HG02588 (cell line): ENCODE results near the gene POU2AF3.
"Not testable (repeated sequence)": the region's sequence is repeated elsewhere in the genome, so short reads cannot be mapped to it uniquely, and the experiment has no call there.

Experiments used
- ATAC-seq: cut with Tn5 transposase; IDR thresholded peaks from one replicate; pipeline ENCODE4 v1.9.1; 2021; ENCODE audit warnings: mild to moderate bottlenecking, moderate library complexity; ENCODE audit not compliant: unreplicated experiment

The POU2AF3 gene, protein sequence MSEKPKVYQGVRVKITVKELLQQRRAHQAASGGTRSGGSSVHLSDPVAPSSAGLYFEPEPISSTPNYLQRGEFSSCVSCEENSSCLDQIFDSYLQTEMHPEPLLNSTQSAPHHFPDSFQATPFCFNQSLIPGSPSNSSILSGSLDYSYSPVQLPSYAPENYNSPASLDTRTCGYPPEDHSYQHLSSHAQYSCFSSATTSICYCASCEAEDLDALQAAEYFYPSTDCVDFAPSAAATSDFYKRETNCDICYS

DNA sequence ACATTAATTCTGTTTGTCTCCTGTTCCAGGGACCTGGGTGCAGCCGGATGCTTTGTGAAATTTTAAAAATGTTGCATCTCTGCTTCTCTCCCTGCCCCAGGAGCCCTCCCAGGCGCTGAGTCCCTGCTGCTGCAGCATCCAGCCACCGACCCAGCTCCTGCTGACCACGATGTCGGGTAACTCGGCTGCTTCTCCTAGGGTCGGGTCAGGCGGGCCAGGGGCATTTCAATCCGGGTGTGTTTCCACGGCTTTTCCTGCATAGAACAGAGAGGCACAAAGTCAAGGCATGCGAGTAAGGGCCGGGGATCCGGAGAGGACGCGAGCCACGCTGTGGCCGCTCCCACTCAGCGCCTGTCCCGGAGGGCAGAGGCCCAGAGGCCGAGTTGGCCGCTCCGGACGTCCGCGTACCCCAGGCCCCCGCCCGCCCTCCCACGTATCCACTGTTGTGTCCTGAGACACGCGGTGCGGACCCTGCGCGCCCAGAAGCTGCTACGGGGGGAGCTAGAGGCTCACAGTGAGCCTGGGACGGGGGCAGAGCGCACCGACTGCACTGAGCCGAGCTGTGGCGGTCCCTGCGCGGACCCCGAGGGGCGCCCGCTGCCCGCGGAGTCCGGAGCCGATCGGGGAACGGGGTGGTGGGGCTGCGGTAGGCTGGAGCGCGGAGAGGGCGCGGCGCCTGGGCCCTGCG, at the start of gene POU2AF3:
POU2AF3 (plus strand) TSS at position 134 of the 688 bp plus-strand sequence; CDS start at position 170, 36 bp downstream.
- peak; percentile 31 for ATAC-seq

DNA sequence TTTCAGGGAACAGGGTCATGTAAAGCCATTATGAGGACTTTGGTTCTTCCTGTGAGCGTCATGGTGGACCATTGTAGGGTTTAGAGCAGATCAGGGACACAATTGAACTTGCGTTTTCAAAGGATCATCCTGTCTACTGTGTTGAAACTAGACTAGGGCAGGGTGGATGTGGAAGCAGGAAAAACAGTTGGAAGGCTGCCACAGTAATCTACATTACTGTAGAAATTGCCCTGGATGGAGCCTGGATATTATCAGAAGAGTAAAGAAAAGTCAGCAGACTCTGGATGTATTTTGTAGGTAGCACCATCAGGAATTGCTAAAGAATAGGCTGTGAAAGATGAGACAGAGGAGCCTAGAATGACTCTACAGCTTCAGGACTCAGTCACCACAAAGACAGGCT, 47.4 kb upstream of the POU2AF3 start:
- ATAC-seq, result no peak

DNA sequence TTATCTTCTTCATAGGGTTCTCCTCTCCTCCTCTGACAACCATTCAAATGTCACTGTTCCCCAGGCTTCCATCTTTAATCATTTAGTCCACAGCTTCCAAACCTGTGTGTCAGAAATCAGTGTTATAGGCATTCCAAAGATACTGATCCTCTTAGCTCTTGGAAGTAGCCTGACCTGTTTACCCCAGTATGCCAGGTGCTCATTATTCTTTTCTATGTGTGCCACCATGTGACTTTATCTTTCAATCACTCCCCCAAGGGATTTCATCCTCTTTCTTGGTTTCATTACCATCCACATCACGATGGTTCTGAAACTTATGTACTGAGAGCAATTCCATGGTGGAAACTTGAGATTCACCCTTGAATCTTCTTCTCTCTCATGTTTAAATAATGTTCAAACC, 45.2 kb upstream of the POU2AF3 start:
- ATAC-seq, result no peak

DNA sequence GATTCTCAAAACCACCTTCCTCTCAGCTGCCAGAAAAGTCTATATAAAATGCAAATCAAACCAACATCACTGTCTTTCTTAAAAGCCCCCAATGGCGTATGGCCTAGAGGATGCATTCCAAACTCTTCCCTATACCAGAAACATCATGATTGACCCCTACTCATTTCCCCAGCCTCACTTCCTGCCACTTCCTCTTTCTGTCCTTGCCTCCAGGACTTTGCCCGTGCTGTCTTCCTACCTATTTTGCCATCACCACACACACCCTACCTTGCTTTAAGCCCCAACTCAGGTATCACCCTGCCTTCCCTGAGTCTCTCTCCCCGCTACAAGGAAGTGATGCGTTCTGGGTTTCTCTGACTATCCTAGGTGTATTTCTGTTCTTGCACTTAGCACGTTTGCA, 44.7 kb upstream of the POU2AF3 start:
- no peak for ATAC-seq

DNA sequence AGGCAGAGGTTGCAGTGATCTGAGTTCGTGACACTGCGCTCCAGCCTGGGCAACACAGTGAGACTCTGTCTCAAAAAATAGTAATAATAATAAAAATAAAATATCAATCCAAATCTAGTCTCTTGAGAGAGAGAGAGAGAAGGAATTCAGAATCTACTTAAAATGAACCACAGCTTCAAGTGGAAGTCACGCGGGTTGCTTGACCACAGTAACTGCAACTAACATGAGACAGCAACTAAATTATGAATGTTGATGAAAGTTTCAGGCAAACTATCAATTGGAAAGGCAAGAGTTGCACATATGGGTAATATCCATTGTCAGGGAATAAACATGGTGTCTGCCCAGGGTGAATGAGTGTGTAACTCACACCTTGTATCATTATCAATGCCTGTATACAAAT, 40.3 kb upstream of the POU2AF3 start:
- no peak for ATAC-seq

DNA sequence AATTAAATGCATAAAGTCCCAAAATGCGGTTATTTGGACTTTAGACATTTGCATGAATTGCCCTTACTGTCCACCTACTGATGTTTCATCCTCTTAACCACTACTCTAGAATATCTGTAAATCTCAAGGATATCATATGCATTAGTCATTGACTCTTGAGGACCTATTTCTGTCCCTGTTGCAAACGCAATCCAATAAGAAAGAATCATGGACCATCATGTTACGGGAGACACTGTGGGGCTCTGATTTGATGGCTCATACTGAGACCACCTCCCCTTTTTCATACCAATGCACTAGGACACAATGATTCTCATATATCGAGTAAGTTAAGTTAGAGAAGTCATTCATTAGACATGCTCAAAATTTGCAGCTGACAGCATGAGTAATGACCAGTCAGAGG, 38.5 kb upstream of the POU2AF3 start:
- ATAC-seq, result no peak

DNA sequence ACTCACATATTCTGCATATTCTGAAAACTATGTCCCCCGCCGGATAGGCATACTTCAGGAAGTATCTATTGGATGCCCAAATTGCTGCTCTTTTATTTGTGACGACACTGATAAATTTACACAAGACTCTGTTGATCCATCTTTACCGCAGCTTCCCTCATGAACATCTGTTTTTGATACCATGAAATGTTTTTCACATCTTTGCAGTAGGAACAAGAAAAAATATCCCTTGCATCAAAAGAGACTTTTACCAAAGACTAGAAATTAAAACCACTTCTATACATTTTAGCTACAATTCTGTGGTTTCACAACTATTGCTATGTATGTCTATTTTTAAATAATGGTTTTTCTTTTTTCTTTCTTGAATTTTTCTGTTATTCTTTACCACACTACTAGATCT, 37.5 kb upstream of the POU2AF3 start:
- no peak for ATAC-seq

DNA sequence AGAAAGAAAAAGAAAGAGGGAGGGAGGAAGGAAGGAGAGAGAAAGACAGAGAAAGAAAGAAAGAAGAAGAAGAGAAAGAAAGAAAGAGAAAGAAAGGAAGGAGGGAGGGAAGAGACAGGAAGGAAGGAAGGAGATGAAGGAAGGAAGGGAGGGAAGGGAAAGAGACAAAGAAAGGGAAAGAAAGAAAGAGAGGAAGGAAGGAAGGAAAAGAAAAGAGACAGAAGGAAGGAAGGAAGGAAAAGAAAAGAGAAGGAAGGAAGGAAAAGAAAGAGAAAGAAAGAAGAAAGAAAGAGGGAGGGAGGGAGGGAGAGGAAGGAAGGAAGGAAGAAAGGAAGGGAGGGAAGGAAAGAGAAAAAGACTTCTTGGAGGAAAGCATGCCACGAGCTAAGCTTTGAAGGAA, 33.7 kb upstream of the POU2AF3 start:
- ATAC-seq, result no peak

DNA sequence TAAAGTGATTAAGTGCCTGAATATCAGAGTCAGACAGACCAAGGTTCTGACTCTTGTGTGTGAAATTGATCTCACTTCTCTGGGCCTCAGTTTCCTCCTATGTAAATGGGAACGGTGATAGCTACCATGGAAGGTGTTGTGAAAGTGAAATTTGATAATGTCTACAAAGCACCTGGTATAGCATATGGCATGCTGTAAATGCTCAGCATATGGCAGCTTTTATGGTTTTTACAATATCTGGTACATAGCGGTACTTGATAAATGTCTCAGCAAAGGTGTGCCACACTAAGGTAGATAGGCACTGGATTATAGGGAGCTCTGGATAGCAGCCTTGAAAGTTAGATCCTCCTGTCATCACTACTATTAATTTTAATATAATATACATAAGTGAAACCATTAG, 32.9 kb upstream of the POU2AF3 start:
- ATAC-seq, result no peak

DNA sequence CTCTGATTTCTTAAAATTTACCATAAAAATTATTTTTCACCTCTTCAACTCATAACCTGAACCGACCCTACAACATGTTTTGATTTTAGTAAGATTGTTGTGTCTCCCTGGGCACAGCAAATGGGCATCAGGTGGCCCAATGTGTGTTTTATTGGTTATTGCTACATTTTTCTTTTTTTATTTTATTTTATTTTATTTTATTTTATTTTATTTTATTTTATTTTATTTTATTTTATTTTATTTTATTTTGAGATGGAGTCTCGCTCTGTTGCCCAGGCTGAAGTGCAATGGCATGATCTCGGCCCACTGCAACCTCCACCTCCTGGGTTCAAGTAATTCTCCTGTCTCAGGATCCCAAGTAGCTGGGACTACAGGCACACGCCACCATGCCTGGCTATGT, 30.0 kb upstream of the POU2AF3 start:
- ATAC-seq, result not testable (repeated sequence)

DNA sequence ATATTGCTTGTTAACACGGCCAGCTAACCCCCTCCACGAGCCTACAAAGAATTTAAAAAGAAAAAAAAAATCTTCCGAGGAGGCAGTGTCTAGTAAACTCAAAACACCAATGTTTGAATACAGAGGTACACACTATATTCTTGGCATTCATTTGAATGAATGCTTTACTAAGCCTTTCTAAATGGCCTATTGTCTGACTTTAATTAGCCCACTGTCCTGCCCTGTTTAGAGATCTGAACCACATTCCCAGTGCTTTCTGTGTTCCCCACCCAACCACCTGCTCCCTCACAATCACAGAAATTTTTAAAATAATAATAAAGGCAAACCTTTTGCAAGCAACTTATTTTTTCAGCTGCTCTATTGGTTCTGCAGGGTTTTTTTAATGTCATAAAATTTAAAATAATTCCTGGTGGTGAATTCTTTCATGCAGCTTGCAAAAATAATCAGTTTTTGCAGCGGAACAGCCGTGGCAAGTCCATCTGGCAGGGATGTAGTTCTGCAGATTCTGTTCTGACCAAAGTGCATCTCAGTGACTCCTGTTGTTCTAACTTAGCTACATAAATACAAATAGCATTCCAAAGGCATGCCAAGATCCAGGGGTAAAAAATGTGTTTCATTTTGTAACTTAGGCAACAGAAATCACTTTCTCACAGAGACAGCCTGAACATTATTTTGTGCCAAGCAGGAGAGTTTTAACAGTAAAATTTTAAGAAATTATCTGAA, 29.0 kb upstream of the POU2AF3 start:
- ATAC-seq, result no peak

DNA sequence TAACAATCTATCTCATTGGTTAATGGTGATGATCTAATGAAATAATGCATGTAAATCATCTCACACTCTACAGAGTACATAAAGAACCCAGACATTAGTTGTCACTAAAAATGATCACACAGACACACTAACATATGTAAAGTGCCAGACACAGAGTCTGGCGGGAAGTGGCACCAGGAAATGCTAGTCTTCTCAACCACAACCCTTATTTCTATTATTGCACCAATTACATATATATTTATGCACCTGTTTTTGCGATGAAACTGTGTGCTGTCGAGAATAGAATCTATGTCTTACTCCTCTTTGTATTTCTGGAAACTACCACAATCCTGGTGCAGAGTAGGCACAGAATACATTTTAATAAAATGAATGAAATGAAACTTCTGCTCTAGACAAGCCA, 25.9 kb upstream of the POU2AF3 start:
- no peak for ATAC-seq

DNA sequence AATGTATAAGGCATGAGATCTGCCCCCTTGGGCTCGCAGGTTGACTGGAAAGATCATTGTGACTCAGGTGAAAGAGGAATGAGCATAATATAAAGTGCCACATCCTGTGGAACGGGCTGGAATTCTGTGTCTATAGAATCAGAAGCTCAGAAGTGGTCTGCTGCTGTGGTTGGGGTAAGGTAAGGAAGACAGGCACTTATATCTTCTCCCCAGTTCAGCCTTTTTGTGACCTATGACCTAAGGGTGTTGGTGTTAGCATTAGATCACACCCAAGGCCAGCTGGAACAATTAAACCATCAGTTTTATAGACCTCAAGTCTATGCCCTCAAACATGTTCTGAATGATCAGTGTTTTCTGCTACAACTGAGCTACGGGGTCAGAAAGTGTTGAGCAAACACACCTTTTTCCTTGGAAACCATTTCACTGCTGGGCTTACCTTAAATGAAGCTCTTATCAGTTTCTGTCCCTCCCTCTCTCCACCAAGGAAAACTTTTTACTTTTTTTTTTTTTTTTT, 15.7 kb upstream of the POU2AF3 start:
- no peak for ATAC-seq

DNA sequence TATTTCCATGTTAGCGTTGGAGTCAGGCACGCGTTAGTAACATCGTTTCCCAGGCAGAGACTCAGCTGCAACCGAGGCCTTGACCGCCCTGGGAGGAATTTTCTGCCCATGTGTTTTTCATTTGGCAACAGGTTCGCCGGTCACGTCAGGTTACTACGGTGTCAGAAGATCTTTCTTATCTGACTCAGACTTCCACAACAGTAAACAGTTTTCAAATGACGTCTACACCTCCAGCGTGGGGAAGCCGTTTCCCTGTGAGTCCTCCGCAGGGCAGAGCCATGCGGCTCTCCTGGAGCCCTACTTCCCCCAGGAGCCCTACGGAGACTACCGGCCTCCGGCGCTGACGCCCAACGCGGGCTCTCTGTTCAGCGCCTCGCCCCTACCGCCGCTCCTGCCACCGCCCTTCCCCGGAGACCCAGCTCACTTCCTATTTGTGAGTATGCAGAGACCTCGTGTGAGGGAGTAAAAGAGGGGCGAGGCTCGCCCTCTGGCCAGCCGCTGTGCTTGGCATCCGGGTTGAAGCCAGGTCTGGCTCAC, 14.3 kb upstream of the POU2AF3 start:
- no peak for ATAC-seq

DNA sequence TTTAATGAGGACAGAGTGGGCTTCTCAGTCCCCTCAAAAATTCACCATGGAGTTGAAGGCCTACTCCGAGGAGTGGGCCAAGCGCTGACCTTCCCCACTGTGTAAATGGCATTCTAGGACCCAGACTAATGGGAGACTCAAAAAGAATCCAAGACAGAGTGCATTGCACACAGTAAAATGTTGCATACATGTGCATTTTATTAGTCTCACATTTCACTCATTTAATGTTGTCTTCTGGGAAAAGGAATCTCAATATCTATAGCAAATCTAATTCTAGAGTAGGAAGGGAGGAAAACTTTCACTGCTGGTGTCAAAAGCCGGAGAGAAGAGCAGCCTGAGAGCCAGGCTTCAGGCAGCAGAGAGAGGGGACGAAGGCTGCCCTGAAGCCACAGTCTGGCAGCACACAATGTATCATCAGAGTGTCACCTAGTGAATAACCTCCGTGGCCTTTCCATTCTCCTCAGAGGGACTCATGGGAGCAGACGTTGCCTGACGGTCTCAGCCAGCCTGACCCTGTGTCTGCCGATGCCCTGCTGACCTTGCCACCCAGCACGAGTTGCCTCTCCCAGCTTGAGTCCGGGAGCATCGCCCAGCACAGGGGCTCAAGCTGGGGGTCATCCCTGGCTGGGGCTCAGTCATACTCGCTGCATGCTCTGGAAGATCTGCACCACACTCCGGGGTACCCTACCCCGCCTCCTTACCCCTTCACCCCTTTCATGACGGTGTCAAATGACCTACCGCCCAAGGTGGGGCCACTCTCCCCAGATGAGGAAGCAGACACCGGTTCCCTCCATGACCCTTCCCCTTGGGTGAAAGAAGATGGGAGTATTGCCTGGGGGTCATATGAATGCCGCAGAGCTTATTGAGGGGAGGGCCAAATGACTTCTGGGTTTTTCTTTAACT, 12.9 kb upstream of the POU2AF3 start:
- no peak for ATAC-seq

DNA sequence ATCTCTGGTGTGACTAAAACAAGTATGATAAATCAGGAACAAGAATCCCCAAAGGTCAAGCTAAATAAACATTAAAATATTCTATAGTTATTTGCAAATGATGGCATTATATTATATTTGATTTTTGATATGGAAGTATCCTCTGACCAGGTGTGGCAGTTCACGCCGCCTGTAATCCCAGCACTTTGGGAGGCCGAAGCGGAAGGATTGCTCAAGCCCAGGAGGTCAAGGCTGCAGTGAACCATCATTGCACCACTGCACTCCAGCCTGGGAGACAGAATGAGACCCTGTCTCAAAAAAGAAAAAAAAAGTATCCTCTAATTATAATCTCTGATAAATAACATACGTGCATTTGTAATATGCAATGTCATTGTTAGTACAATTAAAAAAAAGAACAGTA, 6.6 kb upstream of the POU2AF3 start:
- ATAC-seq, result no peak

DNA sequence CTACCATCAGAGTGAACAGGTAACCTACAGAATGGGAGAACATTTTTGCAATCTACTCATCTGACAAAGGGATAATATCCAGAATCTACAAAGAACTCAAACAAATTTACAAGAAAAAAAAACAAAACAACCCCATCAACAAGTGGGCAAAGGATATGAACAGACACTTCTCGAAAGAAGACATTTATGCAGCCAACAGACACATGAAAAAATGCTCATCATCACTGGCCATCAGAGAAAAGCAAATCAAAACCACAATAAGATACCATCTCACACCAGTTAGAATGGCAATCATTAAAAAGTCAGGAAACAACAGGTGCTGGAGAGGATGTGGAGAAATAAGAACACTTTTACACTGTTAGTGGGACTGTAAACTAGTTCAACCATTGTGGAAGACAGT, 5.9 kb upstream of the POU2AF3 start:
- ATAC-seq, result not testable (repeated sequence)

DNA sequence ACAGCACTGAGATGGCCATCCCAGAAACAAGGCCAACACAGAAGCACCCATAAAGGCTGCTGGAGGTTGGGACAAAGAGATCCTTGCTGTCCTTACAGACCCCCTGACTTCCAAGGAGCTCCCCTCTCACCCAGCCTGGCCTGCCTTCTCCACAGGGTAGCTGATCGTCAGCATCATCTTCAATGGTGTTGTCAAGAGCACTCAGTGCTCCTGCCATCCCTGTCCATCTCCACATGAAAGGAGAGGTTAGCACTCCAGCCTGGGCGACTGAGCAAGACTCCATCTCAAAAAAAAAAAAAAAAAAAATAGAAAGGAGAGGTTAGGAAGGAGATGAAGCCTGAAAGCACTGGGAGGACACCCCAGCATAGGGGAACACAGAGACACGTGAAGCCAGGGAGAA, 2.1 kb upstream of the POU2AF3 start:
- ATAC-seq, result no peak

DNA sequence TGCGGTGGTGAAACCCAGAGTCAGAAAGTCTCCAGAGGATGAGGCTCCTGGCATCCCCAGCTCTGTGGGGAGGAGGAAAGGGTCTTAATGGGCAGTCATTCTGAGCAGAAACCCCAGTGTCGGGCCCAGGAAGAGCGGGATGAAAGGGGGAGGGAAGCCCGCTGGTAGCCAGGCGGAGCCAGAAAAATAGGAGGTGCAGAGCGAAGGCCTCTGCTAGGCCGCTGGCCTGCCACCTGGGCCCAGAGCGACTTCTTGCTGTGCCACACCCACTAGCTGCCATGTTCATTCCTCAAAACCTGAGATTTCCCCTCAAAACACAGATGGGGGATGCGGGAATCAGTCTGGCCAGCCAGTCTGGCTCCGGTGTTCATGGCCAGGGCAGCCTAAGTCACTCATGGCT, 650 bp upstream of the POU2AF3 start:
- no peak for ATAC-seq
